Parathyroid adenoma (tissue), 2 donors: ENCODE measurements around the gene MYCL.

Experiments used
- H2AFZ ChIP-seq: fragments of 300-600 bp; sonication (generic); one replicate; pipeline ENCODE4 v1.7.0; 2017; ENCODE audit warnings: antibody characterized with exemption, mild to moderate bottlenecking
- H3K27ac ChIP-seq: fragments of 300-600 bp; sonication (generic); one replicate; pipeline ENCODE4 v1.7.0; 2017
- H3K27me3 ChIP-seq: fragments of 300-600 bp; sonication (generic); one replicate; pipeline ENCODE4 v1.7.0; 2017; ENCODE audit warnings: low read length; ENCODE audit not compliant: control insufficient read depth, insufficient read depth
- H3K36me3 ChIP-seq: fragments of 300-600 bp; sonication (generic); one replicate; pipeline ENCODE4 v1.7.0; 2017; ENCODE audit warnings: low read length; ENCODE audit not compliant: control insufficient read depth, insufficient read depth
- H3K4me1 ChIP-seq: fragments of 300-600 bp; sonication (generic); one replicate; pipeline ENCODE4 v1.7.0; 2017; ENCODE audit warnings: control low read depth
- H3K4me2 ChIP-seq: fragments of 300-600 bp; sonication (generic); one replicate; pipeline ENCODE4 v1.7.0; 2017; ENCODE audit warnings: low read length
- H3K4me3 ChIP-seq: fragments of 300-600 bp; sonication (generic); one replicate; pipeline ENCODE4 v1.7.0; 2017; ENCODE audit warnings: low read depth, low read length
- H3K79me2 ChIP-seq: fragments of 300-600 bp; sonication (generic); one replicate; pipeline ENCODE4 v1.7.0; 2017; ENCODE audit warnings: control low read depth
- H3K9ac ChIP-seq: fragments of 300-600 bp; sonication (generic); one replicate; pipeline ENCODE4 v1.7.0; 2017; ENCODE audit warnings: mild to moderate bottlenecking
- H3K9me3 ChIP-seq: fragments of 300-600 bp; sonication (generic); one replicate; pipeline ENCODE4 v1.7.0; 2017; ENCODE audit warnings: low read length; ENCODE audit not compliant: control insufficient read depth
- TF ChIP-seq, protein P1 (sequence below): fragments of 300-600 bp; sonication (generic); IDR thresholded peaks from one replicate; pipeline ENCODE4 v1.7.0; 2017; ENCODE audit warnings: antibody characterized with exemption, mild to moderate bottlenecking
- donor health status: primary hyperparathyroidism.

Gene MYCL

GRCh38 chr1:39845569-39846566, 55.8 kb downstream of the MYCL start:
- Histone ChIP-seq H3K27ac (no peak overlapping the region), H3K36me3 (no peaks in the 10 kb centered on the region), H3K79me2 (no peaks in the 10 kb centered on the region), H3K27me3 (no peaks in the 10 kb centered on the region), H3K9me3 (no peaks in the 10 kb centered on the region), H3K4me2 (no peak overlapping the region), H3K4me1 (no peaks in the 10 kb centered on the region), H3K4me3 (no peak overlapping the region), H3K9ac (no peak overlapping the region), H2AFZ (no peak overlapping the region)
- TF ChIP-seq, protein P1, sequence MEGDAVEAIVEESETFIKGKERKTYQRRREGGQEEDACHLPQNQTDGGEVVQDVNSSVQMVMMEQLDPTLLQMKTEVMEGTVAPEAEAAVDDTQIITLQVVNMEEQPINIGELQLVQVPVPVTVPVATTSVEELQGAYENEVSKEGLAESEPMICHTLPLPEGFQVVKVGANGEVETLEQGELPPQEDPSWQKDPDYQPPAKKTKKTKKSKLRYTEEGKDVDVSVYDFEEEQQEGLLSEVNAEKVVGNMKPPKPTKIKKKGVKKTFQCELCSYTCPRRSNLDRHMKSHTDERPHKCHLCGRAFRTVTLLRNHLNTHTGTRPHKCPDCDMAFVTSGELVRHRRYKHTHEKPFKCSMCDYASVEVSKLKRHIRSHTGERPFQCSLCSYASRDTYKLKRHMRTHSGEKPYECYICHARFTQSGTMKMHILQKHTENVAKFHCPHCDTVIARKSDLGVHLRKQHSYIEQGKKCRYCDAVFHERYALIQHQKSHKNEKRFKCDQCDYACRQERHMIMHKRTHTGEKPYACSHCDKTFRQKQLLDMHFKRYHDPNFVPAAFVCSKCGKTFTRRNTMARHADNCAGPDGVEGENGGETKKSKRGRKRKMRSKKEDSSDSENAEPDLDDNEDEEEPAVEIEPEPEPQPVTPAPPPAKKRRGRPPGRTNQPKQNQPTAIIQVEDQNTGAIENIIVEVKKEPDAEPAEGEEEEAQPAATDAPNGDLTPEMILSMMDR, result no peak
